GM03348 (cell line): Measurements from ENCODE around the gene SLC2A10.

Experiments used
- DNase-seq: peaks from one replicate; pipeline ENCODE4 v3.0.0; 2012; ENCODE audit warnings: low spot score

Gene SLC2A10

DNA sequence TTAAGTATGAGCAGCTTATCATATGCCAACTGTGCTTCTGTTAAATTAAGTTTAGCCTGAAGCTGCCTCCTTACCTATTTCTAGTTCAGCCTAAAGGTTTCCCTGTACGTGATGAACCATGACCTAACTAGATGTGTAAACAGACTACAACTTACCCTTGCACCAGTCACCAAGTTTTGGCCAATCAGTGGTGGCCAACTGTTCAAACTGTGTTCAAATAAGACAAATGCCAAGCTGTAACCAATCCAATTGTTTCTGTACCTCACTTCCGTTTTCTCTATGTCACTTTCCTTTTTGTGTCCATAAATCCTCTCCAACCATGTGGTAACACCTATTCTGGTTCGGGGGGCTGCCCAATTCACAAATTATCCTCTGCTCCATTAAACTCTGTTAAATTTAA, 6.0 kb upstream of the SLC2A10 start:
- DNase-seq = no peak

DNA sequence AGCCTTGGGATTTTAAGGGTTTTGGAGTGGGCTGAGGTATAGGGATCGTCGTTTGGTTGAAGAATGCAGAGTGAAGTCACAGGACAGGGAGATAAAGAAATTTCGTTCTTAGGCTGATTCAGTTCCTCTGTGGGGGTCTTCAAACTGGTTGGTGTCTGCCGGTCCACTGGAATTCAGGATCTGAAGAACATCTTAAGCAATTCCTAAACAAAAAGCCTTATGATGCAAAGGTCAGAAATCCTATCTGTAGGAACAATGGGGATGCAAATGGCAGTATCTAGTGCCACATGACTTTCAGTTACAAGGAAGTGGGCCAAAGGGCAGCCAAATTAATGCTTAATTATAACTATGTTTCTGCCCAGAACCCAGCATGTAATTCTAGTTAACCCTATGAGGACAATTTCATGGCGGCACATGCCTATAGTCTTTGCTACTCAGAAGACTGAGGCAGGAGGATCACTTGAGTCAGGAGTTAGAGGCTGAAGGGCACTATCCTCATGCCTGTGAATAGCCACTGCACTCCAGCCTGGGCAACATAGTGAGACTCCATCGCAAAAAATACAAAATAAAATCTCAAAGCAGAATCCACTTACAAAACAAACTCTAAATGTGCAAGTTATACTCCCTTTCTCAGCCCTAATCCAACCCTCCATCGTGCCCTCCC, 4.6 kb upstream of the SLC2A10 start:
- no peak for DNase-seq

DNA sequence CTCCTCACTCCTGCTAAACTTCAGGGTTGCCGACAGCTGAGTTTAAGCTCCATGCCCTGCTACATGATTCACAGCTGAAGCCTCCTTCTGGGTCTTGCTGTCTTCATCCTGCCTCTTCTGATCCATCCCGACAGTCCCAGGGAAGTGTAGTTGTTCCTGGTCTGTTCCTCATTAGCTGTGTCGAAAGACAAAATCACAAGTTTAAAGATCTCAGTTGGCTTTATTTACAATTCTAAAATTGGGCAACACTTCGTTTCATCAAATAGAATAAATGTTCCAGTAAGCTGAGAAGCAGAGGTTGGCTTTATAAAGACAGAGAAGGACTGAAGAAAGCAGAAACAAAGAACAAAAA, 4.1 kb upstream of the SLC2A10 start:
- DNase-seq = peak; percentile 78

DNA sequence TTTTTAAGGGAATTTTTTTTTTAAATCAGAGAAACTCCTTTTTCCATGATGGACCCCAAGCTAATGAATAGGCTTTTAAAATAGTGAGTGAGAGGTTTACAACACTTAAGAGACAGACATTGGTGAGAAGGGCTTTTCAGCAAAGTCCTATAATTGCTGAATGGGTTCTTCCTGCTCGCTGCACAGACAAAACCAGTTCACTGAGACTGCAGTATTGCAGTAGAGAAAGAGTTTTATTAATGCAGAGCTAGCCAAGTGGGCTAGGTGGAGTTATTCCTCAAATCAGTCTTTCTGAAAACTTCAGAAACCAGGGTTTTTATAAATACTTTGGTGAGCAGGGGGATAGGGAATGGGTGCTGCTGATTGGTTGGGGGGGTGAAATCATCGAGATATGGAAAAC, 3.2 kb upstream of the SLC2A10 start:
- DNase-seq = no peak

DNA sequence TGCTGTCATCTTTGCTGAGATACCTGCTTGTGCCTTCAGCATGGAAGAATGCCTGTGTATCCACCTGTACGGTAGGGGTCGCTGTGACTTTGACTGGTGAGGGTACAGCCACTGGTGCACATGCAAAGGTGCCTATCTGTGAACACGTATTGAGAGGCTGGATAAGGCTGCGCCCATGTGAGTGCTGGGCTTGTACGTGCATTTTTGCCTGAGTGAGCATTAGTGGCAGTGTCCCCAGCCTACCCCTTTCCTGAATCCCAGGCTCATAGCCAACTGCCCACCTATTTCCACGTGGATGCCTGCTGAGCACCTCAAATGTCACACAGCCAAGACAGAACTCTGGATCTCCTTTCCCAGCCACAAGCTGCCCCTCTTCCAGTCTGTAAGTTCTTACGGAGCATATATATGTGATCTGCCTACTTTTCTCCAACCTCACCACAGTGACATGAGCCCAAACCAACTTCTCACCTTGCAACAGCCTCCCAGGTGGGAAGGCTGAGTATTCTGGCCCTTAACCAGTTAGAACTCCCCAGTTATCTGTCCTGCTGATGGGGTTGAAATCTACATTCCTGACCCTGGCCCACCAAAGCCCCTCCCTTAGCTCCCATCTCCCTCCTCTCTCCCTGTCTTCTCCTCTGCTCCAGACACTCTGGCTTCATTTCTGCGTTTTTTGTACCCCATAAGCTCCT, 1.1 kb upstream of the SLC2A10 start:
- no peak for DNase-seq

DNA sequence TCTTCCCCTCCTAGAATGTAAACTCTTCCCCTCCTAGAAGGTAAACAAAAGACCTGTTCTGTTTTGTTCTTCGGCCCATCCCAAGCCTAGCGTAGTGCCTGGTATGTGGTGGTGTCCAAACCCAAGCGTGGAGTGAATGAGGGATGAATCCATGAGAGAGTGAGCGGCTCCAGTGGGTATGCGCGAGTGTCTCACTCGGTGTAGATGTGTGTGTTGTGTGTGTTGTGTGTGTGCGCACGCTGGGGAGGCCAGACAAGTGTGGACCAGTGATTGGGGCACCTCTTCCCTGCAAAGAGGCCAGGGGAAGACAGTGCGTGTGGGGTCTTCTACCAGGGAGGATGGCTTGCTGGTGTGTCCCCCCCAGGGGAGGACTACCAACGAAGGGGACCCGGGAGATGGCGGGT, 392 bp upstream of the SLC2A10 start:
- DNase-seq = no peak

DNA sequence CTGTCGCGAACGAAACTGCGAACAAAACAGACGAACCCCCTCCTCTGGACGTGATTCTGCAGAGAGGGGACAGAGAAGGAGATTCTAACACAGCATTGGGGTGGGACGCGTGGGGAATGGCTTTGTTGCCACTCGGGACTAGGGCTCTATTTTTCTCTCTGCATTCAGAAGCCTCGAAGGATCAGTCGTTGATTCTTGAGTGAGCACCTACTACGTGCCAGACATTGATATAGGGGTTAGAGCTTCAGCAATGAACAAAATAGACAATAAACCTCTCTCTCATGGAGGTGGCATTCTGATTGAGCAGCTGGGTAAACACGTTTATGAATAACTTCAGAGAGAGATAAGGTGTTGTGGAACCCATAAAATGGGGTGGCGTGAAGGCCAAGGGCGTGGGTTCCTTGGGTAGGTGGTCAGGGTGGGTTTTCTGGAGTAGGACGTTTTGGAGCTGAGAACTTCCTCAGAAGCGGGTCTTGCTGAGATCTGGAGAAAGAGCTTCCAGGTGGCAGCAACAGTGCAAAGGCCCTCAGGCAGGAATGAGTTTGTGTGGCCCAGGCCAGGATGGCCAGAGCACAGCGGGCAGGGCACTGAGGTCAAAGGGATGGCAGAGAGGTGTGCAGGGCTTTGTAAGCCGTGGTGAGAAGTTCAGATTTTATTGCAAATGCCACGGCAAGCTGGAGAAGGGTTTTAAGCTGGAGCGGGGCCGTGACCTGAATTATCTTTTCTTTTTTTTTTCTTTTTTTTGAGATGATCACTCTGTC, 884 bp downstream of the SLC2A10 start:
- DNase-seq = no peak

DNA sequence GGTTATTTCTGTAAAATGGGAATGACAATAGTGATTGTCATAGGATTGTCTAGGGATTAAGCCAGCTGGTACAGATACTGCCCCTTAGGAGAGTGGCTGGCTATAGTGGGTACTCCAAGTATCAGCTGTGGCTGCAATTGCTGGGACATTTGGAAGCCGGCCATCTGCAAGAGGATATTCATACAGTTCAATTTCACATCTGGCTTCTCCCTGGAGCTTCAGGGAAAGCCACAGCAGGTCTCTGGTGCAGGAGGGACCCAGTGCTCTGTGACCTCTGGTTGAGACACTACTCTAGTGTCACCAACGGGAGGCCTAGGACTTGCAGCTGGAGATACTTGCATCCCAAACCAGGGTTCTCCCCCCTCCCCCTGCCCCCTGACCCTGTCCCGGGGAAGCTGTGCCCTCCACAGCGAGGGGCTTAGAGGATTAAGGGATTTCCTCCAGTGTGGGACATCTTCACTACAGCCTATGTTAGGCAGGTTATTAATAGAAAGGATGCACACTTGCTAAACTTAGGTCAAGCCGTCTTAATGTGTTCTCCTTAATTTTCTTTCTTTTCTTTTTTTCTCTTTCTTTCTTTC, 2.7 kb downstream of the SLC2A10 start:
- DNase-seq = no peak

DNA sequence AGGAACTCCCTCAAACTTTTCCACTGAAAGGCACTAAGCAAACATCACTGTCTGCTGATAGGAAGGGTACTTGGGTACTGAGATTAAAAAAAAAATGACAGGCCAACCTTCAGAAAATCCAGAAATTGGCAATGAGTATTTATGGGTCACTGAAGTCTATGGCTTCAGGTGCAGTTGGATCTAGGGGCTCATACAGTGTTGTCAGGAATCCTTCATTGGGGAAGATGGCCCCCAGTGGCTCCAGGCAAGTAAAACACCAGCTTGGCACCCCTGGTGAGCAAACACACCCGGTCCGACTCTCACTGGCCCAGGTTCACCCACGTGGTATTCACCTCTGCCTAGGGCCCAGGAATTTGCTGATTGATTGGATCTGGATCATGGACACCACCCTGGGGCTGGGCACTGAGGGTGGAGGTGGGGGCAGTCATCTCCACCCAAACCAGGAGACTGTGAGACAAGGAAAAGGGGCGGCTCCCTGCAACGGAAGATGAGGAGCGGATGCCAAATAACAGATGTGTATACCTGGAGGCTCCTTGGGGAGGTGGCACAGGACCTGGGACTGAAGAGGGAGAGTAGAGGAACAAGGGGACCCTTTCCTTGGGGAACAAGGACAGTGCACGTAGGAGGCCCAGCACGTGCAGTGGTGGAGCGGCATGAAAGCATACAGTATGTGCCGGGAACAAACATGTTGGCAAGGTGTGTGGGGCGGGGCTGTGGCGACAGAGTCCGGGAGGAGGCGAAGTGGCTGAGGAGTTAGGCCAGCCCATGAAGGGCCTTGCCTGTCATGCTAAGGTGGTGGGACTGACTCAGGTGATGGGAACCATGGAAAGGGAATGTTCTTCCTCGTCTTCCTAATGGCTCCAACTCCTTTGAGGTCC, 4.7 kb downstream of the SLC2A10 start:
- no peak for DNase-seq

DNA sequence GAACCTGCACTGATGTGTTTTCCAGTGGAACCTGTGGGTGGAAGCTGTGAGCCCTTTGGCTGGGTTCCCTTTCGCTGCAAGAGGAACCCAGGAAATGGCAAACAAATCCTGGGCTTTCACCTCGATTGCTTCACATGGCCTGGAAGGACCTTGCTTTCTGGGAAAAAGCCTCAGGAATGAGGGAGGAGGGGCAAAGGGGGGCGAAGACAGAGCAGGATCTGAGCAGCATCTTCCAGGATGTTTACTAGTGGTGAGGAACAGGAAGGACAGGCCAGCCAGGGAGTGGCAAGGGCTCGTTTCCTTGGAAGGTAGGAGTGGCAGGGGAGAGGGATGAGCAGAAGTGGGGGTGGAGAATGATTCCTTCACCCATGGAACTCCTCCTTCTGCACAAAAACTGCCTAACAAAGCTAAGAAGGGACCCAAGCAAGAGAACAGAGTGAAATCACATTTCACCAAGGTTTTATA, 5.9 kb downstream of the SLC2A10 start:
- peak; percentile 90 for DNase-seq

DNA sequence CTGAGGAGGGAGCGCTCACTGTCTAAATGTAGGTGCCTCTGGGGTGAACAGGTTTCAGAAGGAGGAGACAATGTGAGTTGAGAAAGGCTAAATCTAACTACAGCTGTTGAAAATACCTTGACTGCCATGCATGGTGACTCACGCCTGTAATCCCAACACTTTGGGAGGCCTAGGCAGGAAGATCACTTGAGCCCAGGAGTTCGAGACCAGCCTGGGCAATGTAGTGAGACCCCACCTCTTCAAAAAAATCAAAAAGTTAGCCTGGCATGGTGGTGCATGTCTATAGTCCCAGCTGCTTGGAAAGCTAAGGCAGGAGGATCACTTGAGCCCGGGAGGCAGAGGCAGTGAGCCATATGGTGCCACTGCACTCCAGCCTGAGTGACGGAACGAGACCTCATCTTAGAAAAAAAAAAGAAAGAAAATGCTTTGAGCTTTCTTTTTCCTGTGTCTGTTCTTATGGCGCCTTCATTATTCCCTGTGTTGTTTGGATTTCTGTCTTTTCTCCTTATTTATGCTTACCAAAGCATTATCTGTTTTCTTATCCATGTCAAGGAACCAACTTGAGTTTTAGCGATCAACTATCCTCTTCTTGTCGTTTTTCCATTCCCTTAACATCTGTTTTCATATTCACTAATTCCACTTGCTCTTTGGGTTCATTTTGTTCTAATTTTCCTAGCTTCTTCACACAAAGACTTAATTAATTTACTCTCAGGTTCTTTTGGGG, 8.5 kb downstream of the SLC2A10 start:
- DNase-seq = no peak

DNA sequence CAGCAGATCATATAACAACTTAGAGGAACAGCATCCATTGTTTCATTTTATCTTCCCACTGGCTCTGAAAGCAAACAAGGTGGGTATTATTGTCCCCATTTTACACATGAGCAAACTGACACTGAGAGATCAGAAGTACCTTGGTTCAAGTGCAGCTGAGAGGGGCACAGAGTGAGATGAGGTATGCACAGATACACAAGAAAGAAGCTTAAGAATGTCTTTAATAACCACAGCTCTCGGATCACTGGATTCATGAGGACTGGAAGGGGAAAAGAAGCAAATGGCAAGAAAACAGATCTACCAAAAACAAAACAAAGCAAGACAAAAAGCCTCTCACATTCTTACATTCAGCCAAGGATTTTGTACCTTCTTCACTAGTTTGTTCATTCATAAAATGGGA, 10.6 kb downstream of the SLC2A10 start:
- DNase-seq = no peak

DNA sequence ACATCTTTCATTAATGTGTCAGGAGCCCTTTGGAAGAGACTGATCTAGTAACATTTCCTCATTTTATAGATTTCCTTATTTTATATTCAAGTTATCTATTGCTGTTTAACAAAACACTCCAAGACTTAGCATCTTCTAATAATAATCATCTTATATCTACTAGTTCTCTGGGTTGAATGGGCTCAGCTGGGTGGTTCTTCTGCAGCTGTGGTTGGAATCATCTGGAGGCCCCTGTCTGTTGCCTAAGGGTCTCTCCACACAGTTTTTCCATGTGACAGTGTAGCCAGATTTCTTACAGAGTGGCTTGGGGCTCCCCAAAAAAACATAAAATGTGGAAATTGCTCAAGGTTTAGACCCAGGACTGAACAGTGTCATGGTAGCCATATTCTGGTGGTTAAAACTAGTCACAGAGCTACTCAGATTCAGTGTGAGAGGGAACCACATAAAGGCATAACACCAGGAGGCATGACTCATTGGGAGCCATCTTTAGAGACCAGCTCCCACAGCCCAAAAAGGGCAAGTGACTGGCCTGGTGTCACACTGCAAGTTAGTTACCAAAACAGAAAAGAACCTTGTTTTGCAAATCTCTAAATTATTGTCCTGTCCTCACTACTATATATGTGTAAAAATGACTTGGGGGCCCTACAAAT, 11.5 kb downstream of the SLC2A10 start:
- no peak for DNase-seq

DNA sequence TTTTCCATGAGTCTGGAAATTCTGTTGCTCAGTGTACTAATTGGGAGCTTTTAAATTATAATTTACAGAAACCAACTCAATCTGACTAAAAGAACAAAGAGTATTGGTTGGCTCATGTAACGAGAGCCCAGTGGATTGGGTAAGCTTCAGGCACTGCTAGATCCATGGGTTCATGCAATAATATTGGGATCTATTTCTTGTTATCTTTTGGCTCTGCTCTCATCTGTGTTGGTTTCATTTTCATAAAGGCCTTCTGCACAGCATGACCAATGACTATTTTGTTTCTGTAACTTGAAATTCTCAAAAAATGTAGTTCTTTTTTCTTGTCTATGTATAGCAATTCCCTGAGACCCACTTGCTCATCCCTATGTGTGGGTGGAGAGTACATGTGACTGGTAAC, 12.0 kb downstream of the SLC2A10 start:
- no peak for DNase-seq

DNA sequence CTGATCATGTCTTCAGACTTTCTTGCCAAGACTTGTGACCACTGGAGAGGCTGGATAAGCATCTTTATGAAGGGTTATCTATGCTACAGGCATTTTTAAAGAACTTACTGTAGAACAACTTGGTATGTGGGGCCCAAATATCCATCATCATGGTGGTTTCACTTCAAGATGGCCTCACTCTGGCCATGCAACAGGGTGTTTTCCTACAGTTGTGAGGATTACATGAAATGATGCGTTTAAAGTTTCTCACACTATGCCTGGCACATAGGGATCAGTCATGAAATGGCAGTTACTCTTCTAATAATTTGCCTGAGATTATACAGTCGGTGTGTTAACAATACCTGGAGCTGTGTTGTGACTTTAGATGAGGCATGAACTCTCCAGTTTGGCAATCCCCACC, 13.0 kb downstream of the SLC2A10 start:
- no peak for DNase-seq

DNA sequence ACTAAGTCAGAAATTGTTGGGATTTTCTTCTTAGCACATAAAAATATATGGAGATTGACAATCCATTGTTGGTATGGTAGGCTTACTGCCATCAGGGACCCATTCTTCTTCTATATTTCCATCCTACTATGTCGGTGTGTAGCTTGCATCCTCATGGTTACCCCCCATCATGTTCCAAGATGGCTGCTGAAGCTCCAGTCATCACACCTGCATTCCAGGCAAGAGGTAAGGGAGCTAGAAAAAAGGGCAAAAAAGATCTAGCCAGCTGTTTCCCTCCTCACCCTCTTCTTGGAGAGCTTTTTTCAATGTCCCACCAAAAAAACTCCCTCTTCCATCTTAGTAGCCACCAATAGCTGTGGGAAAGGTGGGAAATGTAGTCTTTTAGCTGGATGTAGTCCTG, 13.6 kb downstream of the SLC2A10 start:
- no peak for DNase-seq

DNA sequence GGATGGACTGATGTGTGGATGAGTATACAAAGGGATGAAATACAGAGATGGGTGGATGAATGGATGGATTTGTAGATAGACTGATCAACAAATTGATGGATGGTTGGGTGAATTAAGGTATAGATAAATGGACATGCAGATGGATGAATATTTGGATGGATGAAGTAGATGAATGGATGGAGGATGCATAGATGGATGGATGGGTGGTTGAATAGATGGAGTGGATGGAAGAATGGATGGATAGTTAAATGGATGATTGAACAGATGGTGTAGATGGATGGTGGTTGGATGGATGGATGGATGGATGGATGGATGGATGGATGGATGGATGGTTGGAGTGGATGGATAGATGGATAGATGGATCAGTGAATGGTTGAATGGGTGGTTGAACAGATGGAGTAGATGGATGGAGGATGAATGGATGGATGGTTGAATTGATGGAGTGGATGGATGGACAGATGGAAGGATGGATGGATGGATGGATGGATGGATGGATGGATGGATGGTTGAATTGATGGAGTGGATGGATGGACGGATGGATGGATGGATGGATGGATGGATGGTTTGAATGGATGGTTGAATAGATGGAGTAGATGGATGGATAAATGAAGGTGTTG, 15.0 kb downstream of the SLC2A10 start:
- no peak for DNase-seq

DNA sequence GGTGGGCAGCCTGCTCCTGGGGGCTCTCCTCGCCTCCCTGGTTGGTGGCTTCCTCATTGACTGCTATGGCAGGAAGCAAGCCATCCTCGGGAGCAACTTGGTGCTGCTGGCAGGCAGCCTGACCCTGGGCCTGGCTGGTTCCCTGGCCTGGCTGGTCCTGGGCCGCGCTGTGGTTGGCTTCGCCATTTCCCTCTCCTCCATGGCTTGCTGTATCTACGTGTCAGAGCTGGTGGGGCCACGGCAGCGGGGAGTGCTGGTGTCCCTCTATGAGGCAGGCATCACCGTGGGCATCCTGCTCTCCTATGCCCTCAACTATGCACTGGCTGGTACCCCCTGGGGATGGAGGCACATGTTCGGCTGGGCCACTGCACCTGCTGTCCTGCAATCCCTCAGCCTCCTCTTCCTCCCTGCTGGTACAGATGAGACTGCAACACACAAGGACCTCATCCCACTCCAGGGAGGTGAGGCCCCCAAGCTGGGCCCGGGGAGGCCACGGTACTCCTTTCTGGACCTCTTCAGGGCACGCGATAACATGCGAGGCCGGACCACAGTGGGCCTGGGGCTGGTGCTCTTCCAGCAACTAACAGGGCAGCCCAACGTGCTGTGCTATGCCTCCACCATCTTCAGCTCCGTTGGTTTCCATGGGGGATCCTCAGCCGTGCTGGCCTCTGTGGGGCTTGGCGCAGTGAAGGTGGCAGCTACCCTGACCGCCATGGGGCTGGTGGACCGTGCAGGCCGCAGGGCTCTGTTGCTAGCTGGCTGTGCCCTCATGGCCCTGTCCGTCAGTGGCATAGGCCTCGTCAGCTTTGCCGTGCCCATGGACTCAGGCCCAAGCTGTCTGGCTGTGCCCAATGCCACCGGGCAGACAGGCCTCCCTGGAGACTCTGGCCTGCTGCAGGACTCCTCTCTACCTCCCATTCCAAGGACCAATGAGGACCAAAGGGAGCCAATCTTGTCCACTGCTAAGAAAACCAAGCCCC, 16.0 kb downstream of the SLC2A10 start:
- no peak for DNase-seq

DNA sequence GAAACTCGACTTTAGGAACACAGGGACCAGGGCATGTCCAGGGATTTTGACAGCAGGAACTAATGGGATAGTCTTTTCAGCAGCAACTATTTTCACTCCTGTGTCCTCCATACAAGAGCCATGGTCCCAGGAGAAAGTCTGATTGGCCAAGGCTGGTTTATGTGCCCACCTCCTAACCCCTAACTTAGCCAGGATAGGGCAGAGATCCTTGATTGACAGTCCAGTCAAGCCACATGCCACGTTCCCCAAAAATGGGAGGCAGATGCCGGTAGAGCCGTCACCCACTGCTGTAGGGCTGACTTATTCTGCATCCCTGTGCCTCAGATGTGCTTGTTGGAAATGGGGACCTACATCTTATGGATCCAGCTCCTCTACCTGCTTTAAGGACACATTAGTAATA, 22.3 kb downstream of the SLC2A10 start:
- no peak for DNase-seq
